ENCODE measurements around the gene FKBP6.
"Not testable (repeated sequence)": the region's sequence is repeated elsewhere in the genome, so short reads cannot be mapped to it uniquely, and the experiment has no call there.

Gene FKBP6

DNA sequence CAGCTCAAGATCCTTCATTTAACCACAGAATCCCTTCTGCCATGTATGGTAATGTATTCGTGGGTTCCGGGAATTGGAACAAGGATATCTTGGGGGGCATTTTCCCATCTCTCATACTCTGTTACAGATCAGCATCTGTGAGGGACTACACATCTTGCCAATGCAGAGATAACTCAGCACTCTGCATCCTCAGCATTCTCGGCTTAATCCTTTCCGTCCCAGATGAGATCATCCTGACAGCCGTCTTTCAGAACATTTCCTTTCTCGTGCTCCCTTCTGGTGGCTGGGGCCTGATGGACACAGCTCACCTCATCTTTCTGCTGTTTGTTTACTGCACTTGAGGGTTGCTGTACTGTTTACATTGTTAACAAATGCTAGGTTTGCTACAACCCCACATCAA lies 25.3 kb downstream of the FKBP6 start:
- DNase-seq, result no peak
- H3K27me3 Mint-ChIP-seq, result no peaks in the 10 kb centered on the region
- H3K4me1 Mint-ChIP-seq (ENCODE audit: low read depth in 2 of 2), result no peaks in the 10 kb centered on the region
- H3K9me3 Mint-ChIP-seq, result peaks cover 0 to 5% of the 10 kb centered on the region in 2 donors
- H3K36me3 Mint-ChIP-seq (ENCODE audit: insufficient read depth), result peaks cover 3% of the 10 kb centered on the region
- no peak for ATAC-seq (replicated peaks)
- H3K27ac Mint-ChIP-seq, result no peak overlapping the region
- no peak overlapping the region for H3K4me3 Mint-ChIP-seq

GRCh38 chr7:73354196-73354595 lies 26.2 kb downstream of the FKBP6 start:
- Mint-ChIP-seq H3K27ac (no peak overlapping the region), H3K27me3 (peaks cover 3 to 7% of the 10 kb centered on the region in 2 donors), H3K4me3 (no peak overlapping the region), H3K4me1 (ENCODE audit: low read depth in 2 of 2) (no peaks in the 10 kb centered on the region), H3K36me3 (ENCODE audit: insufficient read depth) (peaks cover 3% of the 10 kb centered on the region), H3K9me3 (peaks cover 0 to 5% of the 10 kb centered on the region in 2 donors)
- ATAC-seq (replicated peaks), result no peak
- DNase-seq, result no peak

GRCh38 chr7:73354821-73355220 lies 26.9 kb downstream of the FKBP6 start:
- Mint-ChIP-seq H3K9me3 (peaks cover 0 to 5% of the 10 kb centered on the region in 2 donors), H3K27ac (no peak overlapping the region), H3K36me3 (ENCODE audit: insufficient read depth) (peaks cover 3% of the 10 kb centered on the region), H3K4me3 (no peak overlapping the region), H3K27me3 (peaks cover 9 to 13% of the 10 kb centered on the region in 2 donors), H3K4me1 (ENCODE audit: low read depth in 2 of 2) (no peaks in the 10 kb centered on the region)
- no peak for DNase-seq
- ATAC-seq (replicated peaks), result no peak

DNA sequence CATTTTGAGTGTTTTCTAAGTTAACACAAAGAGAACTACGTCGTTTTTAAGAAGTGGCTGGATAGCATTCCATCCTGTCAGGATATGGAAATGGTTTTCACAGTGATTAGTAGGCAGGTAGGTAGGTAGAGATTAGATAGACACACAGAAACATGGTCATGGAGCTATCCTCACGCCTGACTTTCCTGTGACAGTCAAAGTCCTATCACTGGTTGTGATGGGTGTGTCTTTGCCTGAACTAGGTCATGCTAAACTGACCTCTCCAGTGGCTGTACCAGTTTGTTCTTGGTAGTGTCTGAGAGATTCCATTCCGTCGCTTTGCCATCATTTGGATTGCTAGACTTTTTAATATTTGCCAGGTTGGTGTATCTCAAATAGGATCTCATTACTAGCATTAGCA lies 28.2 kb downstream of the FKBP6 start:
- no peaks in the 10 kb centered on the region for H3K4me1 Mint-ChIP-seq (ENCODE audit: low read depth in 2 of 2)
- peaks cover 3% of the 10 kb centered on the region for H3K36me3 Mint-ChIP-seq (ENCODE audit: insufficient read depth)
- H3K9me3 Mint-ChIP-seq, result peaks cover 0 to 5% of the 10 kb centered on the region in 2 donors
- H3K27ac Mint-ChIP-seq, result no peak overlapping the region
- H3K4me3 Mint-ChIP-seq, result no peak overlapping the region
- peaks cover 16 to 21% of the 10 kb centered on the region in 2 donors for H3K27me3 Mint-ChIP-seq
- DNase-seq, result no peak
- no peak for ATAC-seq (replicated peaks)

DNA sequence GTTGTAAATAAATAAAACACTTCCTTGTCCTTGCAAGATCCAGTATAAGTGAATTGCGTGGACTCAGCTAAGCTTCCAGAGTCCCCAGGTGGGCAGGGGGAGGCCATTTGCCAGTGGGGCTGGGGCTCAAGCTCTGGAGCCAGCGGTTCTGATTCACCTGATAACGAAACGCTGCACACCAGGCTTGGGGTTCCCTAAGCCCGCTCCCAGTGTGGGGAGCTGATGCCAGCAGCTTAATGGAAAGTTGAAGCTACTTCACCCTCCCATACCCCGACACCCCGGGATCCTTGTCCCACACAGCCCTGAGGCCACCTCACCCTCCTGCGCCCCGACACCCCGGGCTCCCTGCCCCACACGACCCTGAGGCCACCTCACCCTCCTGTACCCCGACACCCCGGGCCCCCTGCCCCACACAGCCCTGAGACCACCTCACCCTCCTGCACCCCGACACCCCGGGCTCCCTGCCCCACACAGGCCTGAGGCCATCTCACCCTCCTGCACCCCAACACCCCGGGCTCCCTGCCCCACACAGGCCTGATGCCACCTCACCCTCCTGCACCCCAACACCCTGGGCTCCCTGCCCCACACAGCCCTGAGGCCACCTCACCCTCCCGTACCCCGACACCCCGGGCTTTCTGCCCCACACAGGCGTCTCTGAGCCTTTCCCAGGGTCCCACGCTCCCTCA lies 30.8 kb downstream of the FKBP6 start:
- Mint-ChIP-seq H3K27ac (no peak overlapping the region), H3K36me3 (ENCODE audit: insufficient read depth) (peaks cover 3% of the 10 kb centered on the region), H3K4me3 (no peak overlapping the region), H3K27me3 (peaks cover 27 to 30% of the 10 kb centered on the region in 2 donors), H3K9me3 (no peaks in the 10 kb centered on the region), H3K4me1 (ENCODE audit: low read depth in 2 of 2) (no peaks in the 10 kb centered on the region)
- DNase-seq (no peak), ATAC-seq (replicated peaks) (no peak)

DNA sequence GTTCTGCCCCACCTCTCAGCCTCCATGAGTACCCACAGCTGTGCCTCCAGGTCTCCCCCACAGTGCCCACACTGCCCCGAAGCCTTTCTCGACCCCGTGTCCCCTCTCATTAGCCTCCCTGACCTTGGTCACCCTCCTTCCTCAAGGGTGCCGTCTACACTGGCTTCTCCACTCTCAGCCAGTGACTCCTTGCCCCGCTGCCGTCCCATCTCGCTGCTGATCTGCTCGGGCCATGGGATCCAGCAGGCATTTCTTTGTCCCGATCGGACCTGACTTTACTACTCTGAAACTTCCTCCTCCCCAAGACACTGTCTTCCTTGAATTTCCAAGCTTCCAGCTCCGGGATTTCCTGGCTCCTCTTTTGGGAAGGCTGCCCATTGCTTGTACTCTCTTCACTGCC lies 31.3 kb downstream of the FKBP6 start:
- H3K36me3 Mint-ChIP-seq (ENCODE audit: insufficient read depth), result peaks cover 3% of the 10 kb centered on the region
- no peaks in the 10 kb centered on the region for H3K9me3 Mint-ChIP-seq
- ATAC-seq (replicated peaks), result no peak
- H3K4me1 Mint-ChIP-seq (ENCODE audit: low read depth in 2 of 2), result no peaks in the 10 kb centered on the region
- peaks cover 27 to 30% of the 10 kb centered on the region in 2 donors for H3K27me3 Mint-ChIP-seq
- H3K4me3 Mint-ChIP-seq, result no peak overlapping the region
- H3K27ac Mint-ChIP-seq, result no peak overlapping the region
- DNase-seq, result no peak

- H3K4me1 Mint-ChIP-seq (ENCODE audit: low read depth in 2 of 2), result no peaks in the 10 kb centered on the region
- H3K9me3 Mint-ChIP-seq, result no peaks in the 10 kb centered on the region
- ATAC-seq (replicated peaks) (no peak), DNase-seq (no peak)
- H3K27ac Mint-ChIP-seq, result no peak overlapping the region
- H3K4me3 Mint-ChIP-seq, result no peak overlapping the region
- H3K27me3 Mint-ChIP-seq, result peaks cover 27 to 30% of the 10 kb centered on the region in 2 donors
- H3K36me3 Mint-ChIP-seq (ENCODE audit: insufficient read depth), result peaks cover 3% of the 10 kb centered on the region
Measured at GRCh38 chr7:73359746-73360375, 31.9 kb downstream of the FKBP6 start.

DNA sequence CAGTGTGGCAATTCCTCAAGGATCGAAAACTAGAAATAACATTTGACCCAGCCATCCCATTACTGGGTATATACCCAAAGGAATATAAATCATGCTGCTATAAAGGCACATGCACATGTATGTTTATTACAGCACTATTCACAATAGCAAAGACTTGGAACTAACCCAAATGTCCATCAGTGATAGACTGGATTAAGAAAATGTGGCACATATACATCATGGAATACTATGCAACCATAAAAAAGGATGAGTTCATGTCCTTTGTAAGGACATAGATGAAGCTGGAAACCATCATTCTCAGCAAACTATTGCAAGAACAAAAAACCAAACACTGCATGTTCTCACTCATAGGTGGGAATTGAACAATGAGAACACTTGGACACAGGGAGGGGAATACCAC lies 32.6 kb downstream of the FKBP6 start:
- DNase-seq; ATAC-seq (replicated peaks); H3K27ac Mint-ChIP-seq; H3K4me3 Mint-ChIP-seq; H3K36me3 Mint-ChIP-seq (ENCODE audit: insufficient read depth); H3K9me3 Mint-ChIP-seq; H3K4me1 Mint-ChIP-seq (ENCODE audit: low read depth in 2 of 2): not testable (repeated sequence)
- H3K27me3 Mint-ChIP-seq, result peaks cover 27 to 30% of the 10 kb centered on the region in 2 donors

- Mint-ChIP-seq H3K36me3 (ENCODE audit: insufficient read depth) (no peaks in the 10 kb centered on the region), H3K9me3 (no peaks in the 10 kb centered on the region), H3K4me3 (no peak overlapping the region), H3K27ac (no peak overlapping the region), H3K27me3 (peaks cover 33 to 42% of the 10 kb centered on the region in 2 donors), H3K4me1 (ENCODE audit: low read depth in 2 of 2) (peaks cover 0 to 3% of the 10 kb centered on the region in 2 donors)
- ATAC-seq (replicated peaks) (no peak), DNase-seq (no peak)
Measured at GRCh38 chr7:73363225-73364005, 35.5 kb downstream of the FKBP6 start.

DNA sequence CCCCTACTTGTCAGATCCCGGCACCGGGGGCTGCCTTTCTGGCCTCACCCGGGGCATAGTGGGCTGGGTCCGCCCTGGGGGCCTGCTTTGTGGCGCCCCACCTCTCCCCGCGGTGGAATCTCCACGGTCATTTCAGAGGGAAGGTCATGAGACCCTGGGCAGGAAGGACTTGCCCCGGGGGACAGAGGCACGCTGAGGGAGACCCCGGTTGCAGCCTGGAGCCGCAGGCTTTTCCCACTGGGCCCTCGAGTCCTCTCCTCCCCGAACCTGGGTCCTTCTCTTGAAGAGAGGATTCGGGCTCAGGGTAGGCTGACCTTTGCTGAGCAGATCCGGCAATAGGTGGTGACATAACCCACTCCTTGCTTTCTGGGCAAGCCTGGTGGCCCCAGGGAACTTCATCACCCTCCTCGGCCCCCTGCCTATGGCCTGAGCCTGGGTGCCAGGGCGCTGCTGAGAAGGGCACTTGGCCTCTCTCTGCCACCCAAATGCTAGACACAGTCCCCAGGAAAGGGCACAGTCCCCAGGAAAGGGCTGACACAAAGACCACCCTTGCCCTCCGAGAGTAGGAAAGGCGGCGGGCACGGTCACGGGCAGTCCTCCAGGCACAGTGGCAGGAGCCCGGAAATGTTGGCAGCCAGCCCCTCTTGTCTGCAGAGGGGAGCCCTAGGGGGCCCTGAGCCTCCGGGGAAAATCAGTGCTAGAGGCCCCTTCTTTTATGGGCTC lies 36.2 kb downstream of the FKBP6 start:
- ATAC-seq (replicated peaks) (no peak), DNase-seq (no peak)
- H3K9me3 Mint-ChIP-seq, result no peaks in the 10 kb centered on the region
- H3K4me3 Mint-ChIP-seq, result no peak overlapping the region
- no peak overlapping the region for H3K27ac Mint-ChIP-seq
- no peaks in the 10 kb centered on the region for H3K36me3 Mint-ChIP-seq (ENCODE audit: insufficient read depth)
- H3K27me3 Mint-ChIP-seq, result peaks cover 35 to 36% of the 10 kb centered on the region in 2 donors
- H3K4me1 Mint-ChIP-seq (ENCODE audit: low read depth in 2 of 2), result peaks cover 0 to 3% of the 10 kb centered on the region in 2 donors

DNA sequence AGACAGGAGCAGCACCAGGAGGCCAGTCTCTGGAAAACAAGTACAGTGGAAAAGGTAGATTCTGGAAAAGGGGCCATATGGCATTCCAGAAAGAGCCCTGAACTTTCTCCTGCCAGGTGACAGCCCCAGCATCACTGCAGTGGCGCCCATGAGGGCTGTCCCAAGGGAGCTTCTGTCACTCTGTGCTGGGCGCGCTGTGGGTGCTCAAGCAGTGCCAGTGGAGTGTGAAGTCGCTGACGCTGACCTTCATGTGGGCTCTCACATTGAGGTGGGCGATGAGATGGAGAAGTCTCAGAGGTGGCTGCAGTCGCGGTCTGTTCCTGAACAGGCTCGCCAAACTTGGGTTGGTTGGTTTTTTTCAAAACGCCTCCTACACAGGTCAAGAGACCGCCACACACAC lies 38.2 kb downstream of the FKBP6 start:
- Mint-ChIP-seq H3K27ac (no peak overlapping the region), H3K4me3 (no peak overlapping the region), H3K9me3 (no peaks in the 10 kb centered on the region), H3K36me3 (ENCODE audit: insufficient read depth) (no peaks in the 10 kb centered on the region), H3K27me3 (peaks cover 21 to 28% of the 10 kb centered on the region in 2 donors), H3K4me1 (ENCODE audit: low read depth in 2 of 2) (peaks cover 0 to 3% of the 10 kb centered on the region in 2 donors)
- no peak for DNase-seq
- ATAC-seq (replicated peaks), result no peak

- H3K9me3 Mint-ChIP-seq, result no peaks in the 10 kb centered on the region
- peaks cover 21 to 23% of the 10 kb centered on the region in 2 donors for H3K27me3 Mint-ChIP-seq
- H3K36me3 Mint-ChIP-seq (ENCODE audit: insufficient read depth), result no peaks in the 10 kb centered on the region
- H3K4me1 Mint-ChIP-seq (ENCODE audit: low read depth in 2 of 2), result peaks cover 0 to 3% of the 10 kb centered on the region in 2 donors
- H3K4me3 Mint-ChIP-seq, result no peak overlapping the region
- H3K27ac Mint-ChIP-seq, result no peak overlapping the region
- DNase-seq, result no peak
- ATAC-seq (replicated peaks), result no peak
Measured at GRCh38 chr7:73366990-73367389, 39.0 kb downstream of the FKBP6 start.

- Mint-ChIP-seq H3K4me3 (no peak overlapping the region), H3K27me3 (peaks cover 17 to 18% of the 10 kb centered on the region in 2 donors), H3K4me1 (ENCODE audit: low read depth in 2 of 2) (peaks cover 0 to 3% of the 10 kb centered on the region in 2 donors), H3K9me3 (no peaks in the 10 kb centered on the region), H3K36me3 (ENCODE audit: insufficient read depth) (no peaks in the 10 kb centered on the region), H3K27ac (no peak overlapping the region)
- DNase-seq, result no peak
- ATAC-seq (replicated peaks), result no peak
Measured at GRCh38 chr7:73369009-73369408, 41.0 kb downstream of the FKBP6 start.
